PFSK-1 (cell line): Measurements from ENCODE around the gene AP4M1.

Experiments
- FOXP2 ChIP-seq: optimal IDR thresholded peaks from 2 replicates; pipeline ENCODE3; 2011; ENCODE audit warnings: borderline replicate concordance, control low read depth, inconsistent platforms; ENCODE audit not compliant: insufficient read depth; ENCODE audit errors: extremely low read length, extremely low read depth
- POLR2AphosphoS5 ChIP-seq: IDR thresholded peaks from 2 replicates; pipeline ENCODE4 v1.6.1; 2012; ENCODE audit warnings: low read depth, mild to moderate bottlenecking, control low read depth, low read length, moderate library complexity
- REST ChIP-seq, 2 experiments: IDR thresholded peaks; 2 replicates each; pipeline versions ENCODE4 v1.6.1 to v1.8.0; 2011 to 2012; ENCODE audit warnings: low read depth in 2 of 2, low read length in 2 of 2, control low read depth in 1 of 2, inconsistent platforms in 1 of 2, mild to moderate bottlenecking in 1 of 2, moderate library complexity in 1 of 2; ENCODE audit not compliant: insufficient read depth in 1 of 2
- SIN3A ChIP-seq: IDR thresholded peaks from 2 replicates; pipeline ENCODE4 v1.6.1; 2012; ENCODE audit warnings: mild to moderate bottlenecking, low read length, moderate library complexity, borderline replicate concordance; ENCODE audit not compliant: insufficient read depth
- TAF1 ChIP-seq: IDR thresholded peaks from 2 replicates; pipeline ENCODE4 v1.6.1; 2012; ENCODE audit warnings: low read length, control low read depth, borderline replicate concordance; ENCODE audit not compliant: insufficient read depth

The AP4M1 gene

GRCh38 chr7:100142461-100142860 is 41.0 kb downstream of the AP4M1 start:
- TF ChIP-seq REST (IDR thresholded peaks at IDR 0.05; ENCODE audit: insufficient read depth in 1 of 2, low read depth in 2 of 2, low read length in 2 of 2) (no peak), SIN3A (no peak), POLR2AphosphoS5 (no peak), FOXP2 (no peak), TAF1 (no peak)

DNA sequence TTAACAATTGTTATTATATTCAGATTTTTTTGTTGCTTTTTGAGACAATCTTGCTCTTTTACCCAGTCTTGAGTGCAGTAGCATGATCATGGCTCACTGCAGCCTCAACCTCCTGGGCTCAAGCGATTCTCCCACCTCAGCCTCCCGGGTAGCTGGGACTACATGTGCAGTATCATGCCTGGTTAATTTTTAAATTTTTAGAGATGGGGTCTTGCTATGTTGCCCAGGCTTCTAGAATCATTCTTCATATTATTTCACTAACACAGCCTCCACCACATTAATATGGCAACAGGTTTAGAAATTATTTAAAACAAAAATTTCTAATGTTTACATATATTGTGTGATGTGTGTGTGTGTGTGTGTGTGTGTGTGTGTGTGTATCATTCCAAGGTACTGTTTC is 45.8 kb downstream of the AP4M1 start:
- TF ChIP-seq REST (IDR thresholded peaks at IDR 0.05; ENCODE audit: insufficient read depth in 1 of 2, low read depth in 2 of 2, low read length in 2 of 2) (no peak), SIN3A (no peak), POLR2AphosphoS5 (no peak), TAF1 (no peak), FOXP2 (no peak)

- TF ChIP-seq SIN3A (no peak), POLR2AphosphoS5 (no peak), REST (IDR thresholded peaks at IDR 0.05; ENCODE audit: insufficient read depth in 1 of 2, low read depth in 2 of 2, low read length in 2 of 2) (no peak)
Measured at GRCh38 chr7:100148225-100148558, 46.7 kb downstream of the AP4M1 start.

GRCh38 chr7:100148559-100149328 is 47.3 kb downstream of the AP4M1 start, which contains the start of gene LAMTOR4:
TSS of gene LAMTOR4 (plus strand) at chr7:100148918. CDS start at chr7:100148973, 55 bp downstream.
- TF ChIP-seq FOXP2 (peak; percentile 84), SIN3A (peak; percentile 39; the same call in 1 of the 2 replicates), REST (IDR thresholded peaks at IDR 0.05; ENCODE audit: insufficient read depth in 1 of 2, low read depth in 2 of 2, low read length in 2 of 2) (no peak), TAF1 (0 out of 2 replicates have a peak, but pooled peaks have one; percentile 44), POLR2AphosphoS5 (peak; percentile 77)
